Iris pigment epithelial cell (primary cell): ENCODE data around the gene CEMIP.

Source experiments
- DNase-seq: peaks from one replicate; pipeline ENCODE4 v3.0.0-alpha.2; 2011; ENCODE audit warnings: low read depth

The CEMIP gene

GRCh38 chr15:80785335-80785734 is 6.2 kb downstream of the CEMIP start:
- DNase-seq: peak; percentile 64

DNA sequence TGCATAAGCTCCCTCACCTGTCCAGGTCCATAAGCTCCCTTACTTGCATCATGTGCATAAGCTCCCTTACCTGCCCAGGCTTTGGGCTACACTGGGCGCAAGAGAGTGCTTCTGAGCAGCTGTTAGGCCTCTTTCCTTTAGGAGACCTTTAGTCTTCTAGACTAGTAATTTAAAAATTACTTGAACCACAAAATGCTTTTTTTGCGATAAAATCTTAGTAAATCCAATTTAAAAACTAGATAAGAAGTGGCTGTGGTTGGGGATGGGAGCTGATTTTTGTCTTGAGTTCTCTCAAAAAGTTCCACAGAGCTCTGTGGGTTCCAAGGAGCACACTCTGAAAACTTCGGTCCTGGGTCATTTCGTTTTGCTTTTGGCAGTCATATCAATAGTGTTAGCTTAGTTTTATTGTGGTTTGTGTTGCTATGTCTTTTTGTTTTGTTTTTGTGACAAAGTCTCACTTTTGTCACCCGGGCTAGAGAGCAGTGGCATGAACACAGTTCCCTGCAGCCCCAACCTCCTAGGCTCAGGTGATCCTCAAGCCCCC is 6.7 kb downstream of the CEMIP start:
- no peak for DNase-seq

GRCh38 chr15:80787316-80787715 is 8.1 kb downstream of the CEMIP start:
- DNase-seq: no peak

GRCh38 chr15:80788536-80788935 is 9.4 kb downstream of the CEMIP start:
- peak; percentile 86 for DNase-seq

- peak; percentile 76 for DNase-seq
Measured at GRCh38 chr15:80789296-80789695, 10.1 kb downstream of the CEMIP start.

DNA sequence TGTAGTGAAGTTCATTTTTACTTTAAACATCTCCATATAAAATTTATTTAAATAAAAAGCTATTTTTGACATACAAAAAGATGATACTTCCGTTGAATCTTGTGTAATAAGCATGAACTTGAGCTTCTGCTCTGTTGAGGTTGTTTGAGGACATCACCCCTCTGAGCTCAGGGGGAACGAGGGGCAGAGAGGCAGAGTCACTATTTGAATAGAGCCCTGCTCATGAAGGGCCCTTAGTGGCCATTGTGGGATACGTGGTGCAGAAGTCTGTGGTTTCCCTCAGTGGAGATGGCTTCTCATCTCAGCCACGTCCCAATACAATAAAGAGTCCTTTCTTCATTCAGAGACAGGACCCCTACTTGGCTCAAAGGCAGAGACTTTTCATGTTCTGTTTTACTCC is 10.6 kb downstream of the CEMIP start:
- DNase-seq: no peak

DNA sequence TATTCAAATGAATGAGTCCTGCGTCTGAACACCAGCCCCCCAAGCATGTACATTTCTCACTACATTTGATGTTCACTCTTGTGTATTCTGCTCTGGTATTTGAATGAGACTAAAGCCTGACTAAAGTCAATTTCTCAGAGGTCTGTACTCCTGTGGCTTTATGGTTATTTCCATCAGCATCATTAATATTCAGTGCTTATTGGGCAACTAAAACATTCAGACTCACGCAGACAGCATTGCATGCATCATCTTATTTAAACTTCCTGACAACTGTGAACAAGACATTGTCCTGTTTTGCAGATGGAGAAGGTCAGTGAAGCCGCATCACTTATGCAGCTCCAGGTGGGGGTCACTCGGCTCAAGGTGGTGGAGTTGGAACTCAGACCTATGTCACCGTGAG is 11.1 kb downstream of the CEMIP start:
- no peak for DNase-seq

DNA sequence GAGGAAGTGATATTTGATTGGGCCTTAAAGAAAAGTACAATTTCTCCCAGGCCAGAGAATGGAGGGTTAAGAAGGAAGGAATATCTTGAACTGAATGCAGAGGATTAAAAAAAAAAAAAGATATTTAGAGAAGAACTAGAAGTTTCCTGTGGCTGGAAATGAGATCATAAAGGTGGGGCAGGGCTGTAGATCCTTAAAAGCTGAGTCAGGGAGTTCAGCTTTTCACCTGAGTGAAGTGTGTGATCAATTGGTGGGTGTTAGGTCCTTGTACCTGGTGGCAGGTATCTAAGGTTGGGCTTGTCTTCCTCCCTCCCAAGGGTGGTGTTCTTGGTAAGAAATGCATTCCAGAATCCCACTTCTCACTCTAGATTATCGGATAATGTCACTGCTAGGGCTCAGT is 11.8 kb downstream of the CEMIP start:
- no peak for DNase-seq

- DNase-seq: no peak
Measured at GRCh38 chr15:80796407-80796806, 17.2 kb downstream of the CEMIP start.

GRCh38 chr15:80798911-80799310 is 19.7 kb downstream of the CEMIP start:
- DNase-seq: no peak

GRCh38 chr15:80800067-80800466 is 20.9 kb downstream of the CEMIP start:
- no peak for DNase-seq

DNA sequence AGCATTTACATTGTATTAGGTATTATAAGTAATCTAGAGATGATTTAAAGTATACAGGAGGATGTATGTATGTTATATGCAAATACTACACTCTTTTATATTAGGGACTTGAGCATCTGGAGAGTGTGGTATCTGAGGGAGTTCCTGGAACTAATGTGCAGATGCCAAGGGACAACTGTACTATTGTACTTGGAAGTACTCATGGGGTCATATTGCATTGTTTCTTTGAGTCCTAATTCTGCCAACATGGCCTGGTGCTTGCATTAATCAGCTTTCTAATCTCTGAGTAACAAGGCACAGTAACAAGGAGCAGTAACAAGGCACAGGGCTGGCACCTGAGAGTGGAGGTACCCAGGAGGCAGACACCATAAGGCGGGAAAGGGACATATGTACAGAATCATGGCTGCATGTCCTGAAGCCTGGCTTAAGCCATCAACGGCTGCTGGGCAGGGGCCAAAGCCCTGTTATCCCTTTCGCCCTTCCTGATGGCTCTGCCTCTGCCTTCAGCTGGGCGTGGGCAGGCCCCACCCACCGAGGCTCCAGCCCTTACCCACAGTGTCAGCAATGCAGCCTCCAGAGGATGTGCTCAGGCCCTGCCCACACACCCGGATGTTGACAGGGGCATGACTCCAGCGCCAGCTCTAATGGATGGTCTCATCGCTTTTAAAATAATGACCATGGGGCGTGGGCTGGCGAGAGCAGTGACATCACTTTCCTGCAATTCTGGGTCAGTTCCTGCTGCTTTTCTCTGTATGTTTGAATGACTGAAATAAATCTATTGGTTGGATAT is 22.9 kb downstream of the CEMIP start:
- DNase-seq: no peak

DNA sequence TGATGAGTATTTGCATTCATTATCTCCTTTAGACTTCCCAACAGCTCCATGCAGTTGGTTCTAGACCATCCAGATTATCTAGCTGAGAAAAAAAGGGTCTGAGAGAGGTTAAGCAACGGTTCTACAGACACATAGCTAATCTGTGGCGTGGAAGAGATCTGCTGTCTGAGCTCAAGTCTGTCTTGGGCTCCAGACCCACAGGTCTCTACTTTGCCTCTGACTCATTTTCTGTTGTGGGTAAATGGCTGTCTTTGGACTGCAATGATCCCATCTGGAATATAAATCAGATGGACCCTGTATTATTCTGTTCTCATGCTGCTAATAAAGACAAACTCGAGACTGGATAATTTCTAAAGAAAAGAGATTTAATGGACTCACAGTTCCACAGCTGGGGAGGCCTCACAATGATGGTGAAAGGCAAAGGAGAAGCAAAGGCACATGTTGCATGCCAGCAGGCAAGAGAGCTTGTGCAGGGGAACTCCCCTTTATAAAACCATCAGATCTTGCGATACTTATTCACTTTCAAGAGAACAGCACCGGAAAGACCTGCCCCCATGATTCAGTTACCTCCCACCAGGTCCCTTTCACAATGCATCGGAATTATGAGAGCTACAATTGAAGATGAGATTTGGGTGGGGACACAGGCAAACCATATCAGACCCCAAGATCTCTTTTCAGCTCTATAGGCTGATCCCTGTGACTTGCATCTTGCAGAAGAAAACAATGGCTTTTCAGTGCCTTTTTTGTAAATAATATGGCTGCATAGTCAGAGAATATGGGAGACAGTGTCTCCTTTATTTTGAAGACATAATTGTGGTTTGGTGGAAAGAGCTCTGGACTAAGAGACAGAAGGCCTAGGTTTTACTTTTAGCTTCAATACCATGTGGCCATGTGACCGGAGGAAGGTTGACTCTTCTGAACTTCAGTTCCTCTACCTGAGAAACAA is 24.7 kb downstream of the CEMIP start:
- DNase-seq: peak; percentile 17

DNA sequence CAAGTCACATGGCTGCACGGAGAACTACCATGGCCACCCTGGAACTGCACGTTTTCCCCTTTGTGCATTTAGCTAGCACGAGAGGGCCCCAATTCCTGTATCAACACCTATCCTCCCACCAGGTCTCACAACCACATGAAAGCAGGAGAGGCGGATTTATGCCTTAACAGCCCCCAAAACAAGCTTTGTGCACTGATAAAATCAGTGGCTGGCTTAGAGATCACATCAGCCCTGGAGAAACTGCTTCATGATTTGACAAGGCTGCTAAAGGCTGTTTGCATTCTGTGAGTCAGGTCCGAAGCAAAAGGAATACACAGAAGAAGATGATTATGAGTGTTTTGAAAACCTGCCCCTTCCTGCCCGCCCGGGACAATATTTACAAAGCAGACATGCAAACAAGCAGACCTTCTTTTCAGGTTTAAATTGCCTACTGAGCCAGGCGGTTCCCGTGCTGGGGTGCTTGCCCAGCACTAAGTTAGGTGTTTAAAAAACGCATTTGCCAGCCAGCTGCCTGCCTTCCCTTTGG is 25.9 kb downstream of the CEMIP start:
- DNase-seq: no peak

DNA sequence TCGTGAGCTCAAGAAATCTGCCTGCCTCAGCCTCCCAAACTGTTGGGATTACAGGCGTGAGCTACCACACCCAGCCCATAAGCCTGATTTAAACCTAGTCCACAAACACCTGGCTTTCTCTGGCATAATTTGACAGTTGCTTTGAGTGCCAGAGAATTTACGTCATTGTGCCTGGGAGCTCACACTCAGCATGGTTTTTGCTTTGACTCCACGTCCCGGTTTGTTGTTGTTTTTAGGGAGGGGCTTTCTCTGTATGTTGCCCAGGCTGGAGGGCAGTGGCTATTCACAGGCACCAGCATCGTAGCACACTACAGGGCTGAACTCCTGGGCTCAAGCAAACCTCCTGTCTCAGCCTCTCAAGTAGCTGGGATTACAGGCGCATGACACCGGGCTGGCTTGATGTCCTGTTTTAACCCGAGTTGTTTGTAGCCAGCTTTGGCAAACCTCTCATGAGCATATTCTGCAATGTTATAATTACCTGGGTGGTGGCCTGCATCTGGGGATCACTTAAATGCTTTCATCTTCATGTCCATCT is 32.7 kb downstream of the CEMIP start:
- no peak for DNase-seq

DNA sequence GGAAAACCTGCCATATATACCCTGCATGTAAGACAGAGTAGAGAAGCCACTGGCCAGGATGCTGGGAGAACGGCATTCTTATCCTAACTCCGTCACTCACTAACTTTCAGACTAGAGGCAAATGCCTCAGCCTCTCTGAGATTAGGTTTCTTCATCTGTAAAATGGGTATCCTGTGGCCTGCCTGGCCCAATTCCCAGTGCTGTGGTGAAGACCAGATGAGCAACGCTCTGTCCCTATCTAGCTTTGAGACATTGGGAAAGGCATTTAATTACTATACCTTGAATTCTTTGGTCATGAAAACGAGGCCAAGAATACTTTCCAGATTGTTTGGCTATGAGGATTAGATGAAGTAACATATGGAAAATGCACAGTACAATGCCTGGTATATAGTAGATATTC is 35.9 kb downstream of the CEMIP start:
- DNase-seq: no peak

GRCh38 chr15:80816049-80816653 is 37.0 kb downstream of the CEMIP start:
- no peak for DNase-seq

- DNase-seq: no peak
Measured at GRCh38 chr15:80816936-80817335, 37.8 kb downstream of the CEMIP start.

GRCh38 chr15:80817901-80818300 is 38.7 kb downstream of the CEMIP start:
- no peak for DNase-seq

DNA sequence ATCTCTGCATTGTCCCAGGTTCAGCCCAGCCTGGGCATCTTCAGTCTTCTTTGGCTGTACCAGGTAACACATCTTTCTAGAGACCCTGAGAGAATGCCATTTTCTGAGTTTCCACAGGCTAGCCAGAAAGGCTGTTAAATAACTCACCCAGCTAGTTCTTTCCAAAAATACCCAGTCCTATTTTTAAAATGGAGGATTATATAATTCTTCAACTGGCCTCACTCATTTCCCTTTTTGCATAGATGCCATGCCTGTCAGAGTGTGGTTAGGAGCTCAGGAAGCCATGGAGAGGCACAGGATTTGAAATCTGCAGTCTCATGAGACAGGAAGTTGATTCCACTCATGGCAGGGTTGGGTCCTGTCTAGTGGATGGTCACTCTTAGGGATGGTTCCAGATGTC is 39.8 kb downstream of the CEMIP start:
- DNase-seq: no peak

DNA sequence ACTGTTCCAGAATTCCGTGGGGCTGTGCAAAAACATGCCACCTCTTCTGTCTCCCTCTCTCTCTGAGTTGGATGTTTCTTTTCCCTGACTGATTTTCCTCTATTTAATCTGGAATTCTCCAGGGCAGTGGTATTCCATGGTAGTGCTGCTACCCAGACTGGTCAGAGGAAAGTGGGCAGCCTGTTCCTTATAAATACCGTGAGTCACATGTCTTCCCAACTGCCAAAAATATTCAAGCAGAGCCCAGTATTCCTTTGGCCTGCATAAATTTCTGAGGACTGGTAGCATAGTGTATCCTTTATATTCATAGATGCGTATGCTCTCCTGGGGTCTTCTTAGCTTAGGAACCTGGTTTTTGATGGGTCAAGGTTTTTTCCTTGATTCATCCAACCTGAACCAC is 40.9 kb downstream of the CEMIP start:
- DNase-seq: no peak

- no peak for DNase-seq
Measured at GRCh38 chr15:80822256-80822655, 43.1 kb downstream of the CEMIP start.
